Measurements from ENCODE around the gene ADSS2.
A peak's percentile ranks its signal among the peaks of the same experiment; 100 is the strongest.

The ADSS2 gene

DNA sequence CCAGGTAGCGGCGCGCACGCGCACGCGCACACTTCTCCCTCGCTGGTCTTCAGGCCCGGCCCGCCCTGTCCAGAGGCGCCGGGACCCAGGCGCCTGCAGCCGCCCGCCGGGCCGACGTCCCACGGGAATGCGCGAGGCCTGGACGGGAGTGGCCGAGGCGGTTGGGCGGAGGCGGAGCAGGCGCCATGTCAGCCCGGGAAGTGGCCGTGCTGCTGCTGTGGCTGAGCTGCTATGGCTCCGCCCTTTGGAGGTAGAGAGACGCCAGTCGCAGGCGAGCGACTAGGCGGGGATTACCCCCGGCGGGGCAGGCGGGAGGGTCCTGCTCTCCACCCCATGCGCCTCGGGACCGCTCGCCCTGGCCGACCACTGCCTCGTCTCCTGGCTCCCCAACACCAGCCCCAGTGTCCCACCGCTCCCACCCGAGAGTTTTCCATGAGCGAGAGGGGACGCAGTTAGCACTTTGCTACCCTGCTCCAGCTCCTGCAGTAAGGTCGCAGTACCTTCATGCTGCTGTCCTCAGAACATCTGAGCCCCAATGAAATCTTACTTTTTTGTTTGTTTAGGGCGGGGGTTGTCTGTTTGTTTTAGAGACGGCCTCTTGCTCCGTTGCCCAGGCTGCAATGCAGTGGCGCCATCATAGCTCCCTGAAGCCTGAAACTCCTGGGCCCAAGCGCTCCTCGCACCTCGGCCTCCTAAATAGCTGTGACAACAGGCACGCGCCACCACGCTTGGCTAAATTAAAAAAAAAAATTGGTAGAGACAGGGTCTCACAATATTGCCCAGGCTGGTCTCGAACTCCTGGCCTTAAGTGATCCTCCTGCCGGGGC lies 9.7 kb upstream of the ADSS2 start, which contains the start of gene CATSPERE:
TSS of gene CATSPERE (plus strand) at position 29 of the 827 bp plus-strand sequence. CDS start at position 186, 157 bp downstream.
- TF ChIP-seq, protein P1, sequence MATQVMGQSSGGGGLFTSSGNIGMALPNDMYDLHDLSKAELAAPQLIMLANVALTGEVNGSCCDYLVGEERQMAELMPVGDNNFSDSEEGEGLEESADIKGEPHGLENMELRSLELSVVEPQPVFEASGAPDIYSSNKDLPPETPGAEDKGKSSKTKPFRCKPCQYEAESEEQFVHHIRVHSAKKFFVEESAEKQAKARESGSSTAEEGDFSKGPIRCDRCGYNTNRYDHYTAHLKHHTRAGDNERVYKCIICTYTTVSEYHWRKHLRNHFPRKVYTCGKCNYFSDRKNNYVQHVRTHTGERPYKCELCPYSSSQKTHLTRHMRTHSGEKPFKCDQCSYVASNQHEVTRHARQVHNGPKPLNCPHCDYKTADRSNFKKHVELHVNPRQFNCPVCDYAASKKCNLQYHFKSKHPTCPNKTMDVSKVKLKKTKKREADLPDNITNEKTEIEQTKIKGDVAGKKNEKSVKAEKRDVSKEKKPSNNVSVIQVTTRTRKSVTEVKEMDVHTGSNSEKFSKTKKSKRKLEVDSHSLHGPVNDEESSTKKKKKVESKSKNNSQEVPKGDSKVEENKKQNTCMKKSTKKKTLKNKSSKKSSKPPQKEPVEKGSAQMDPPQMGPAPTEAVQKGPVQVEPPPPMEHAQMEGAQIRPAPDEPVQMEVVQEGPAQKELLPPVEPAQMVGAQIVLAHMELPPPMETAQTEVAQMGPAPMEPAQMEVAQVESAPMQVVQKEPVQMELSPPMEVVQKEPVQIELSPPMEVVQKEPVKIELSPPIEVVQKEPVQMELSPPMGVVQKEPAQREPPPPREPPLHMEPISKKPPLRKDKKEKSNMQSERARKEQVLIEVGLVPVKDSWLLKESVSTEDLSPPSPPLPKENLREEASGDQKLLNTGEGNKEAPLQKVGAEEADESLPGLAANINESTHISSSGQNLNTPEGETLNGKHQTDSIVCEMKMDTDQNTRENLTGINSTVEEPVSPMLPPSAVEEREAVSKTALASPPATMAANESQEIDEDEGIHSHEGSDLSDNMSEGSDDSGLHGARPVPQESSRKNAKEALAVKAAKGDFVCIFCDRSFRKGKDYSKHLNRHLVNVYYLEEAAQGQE (IDR thresholded peaks at IDR 0.05; ENCODE audit: insufficient replicate concordance, low read depth), result peak; percentile 39
- TF ChIP-seq GABPA (IDR thresholded peaks at IDR 0.05; ENCODE audit: low read depth) (no peak), POLR2AphosphoS5 (IDR thresholded peaks at IDR 0.05; ENCODE audit: low read depth) (peak; percentile 93), SPI1 (IDR thresholded peaks at IDR 0.05; ENCODE audit: borderline replicate concordance, low read depth) (no peak; the same call in 1 of the 2 replicates)
- TF ChIP-seq, protein P2, sequence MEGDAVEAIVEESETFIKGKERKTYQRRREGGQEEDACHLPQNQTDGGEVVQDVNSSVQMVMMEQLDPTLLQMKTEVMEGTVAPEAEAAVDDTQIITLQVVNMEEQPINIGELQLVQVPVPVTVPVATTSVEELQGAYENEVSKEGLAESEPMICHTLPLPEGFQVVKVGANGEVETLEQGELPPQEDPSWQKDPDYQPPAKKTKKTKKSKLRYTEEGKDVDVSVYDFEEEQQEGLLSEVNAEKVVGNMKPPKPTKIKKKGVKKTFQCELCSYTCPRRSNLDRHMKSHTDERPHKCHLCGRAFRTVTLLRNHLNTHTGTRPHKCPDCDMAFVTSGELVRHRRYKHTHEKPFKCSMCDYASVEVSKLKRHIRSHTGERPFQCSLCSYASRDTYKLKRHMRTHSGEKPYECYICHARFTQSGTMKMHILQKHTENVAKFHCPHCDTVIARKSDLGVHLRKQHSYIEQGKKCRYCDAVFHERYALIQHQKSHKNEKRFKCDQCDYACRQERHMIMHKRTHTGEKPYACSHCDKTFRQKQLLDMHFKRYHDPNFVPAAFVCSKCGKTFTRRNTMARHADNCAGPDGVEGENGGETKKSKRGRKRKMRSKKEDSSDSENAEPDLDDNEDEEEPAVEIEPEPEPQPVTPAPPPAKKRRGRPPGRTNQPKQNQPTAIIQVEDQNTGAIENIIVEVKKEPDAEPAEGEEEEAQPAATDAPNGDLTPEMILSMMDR (IDR thresholded peaks at IDR 0.05; ENCODE audit: insufficient read depth, low read length), result no peak
- H3K27me3 ChIP-seq (ENCODE audit: insufficient read depth, poor library complexity, severe bottlenecking), result no peaks in the 10 kb centered on the region
- peak within 1 kb of the TSS; percentile 45 for H3K4me3 ChIP-seq (replicated peaks; ENCODE audit: insufficient read depth, low read length)
- DNase-seq (ENCODE audit: low read depth in 1 of 2, low spot score in 1 of 2), result peak; percentile 73 to 78
- H3K27ac ChIP-seq (replicated peaks), result peak within 1 kb of the TSS; percentile 50

DNA sequence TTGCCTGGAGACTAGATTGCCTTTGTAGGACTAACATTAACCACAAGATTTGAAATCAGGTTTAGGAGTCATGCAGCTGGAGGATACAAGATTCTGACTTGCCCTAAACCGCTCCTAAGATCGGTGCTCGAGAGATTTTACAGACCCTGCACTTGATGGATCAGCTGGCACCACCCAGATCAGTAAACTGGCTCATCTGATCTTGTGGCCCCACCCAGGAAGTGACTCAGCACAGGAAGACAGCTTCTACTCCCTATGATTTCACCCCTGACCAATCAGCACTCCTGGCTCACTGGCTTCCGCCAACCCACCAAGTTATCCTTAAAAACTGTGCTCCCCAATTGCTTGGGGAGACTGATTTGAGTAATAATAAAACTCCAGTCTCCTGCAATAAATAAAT lies 8.5 kb upstream of the ADSS2 start:
- no peak for TF ChIP-seq GABPA (IDR thresholded peaks at IDR 0.05; ENCODE audit: low read depth)
- TF ChIP-seq, protein P2 (IDR thresholded peaks at IDR 0.05; ENCODE audit: insufficient read depth, low read length), result no peak
- TF ChIP-seq POLR2AphosphoS5 (IDR thresholded peaks at IDR 0.05; ENCODE audit: low read depth), result no peak
- no peak for TF ChIP-seq SPI1 (IDR thresholded peaks at IDR 0.05; ENCODE audit: borderline replicate concordance, low read depth)
- TF ChIP-seq, protein P1 (IDR thresholded peaks at IDR 0.05; ENCODE audit: insufficient replicate concordance, low read depth), result no peak
- H3K27me3 ChIP-seq (ENCODE audit: insufficient read depth, poor library complexity, severe bottlenecking), result no peaks in the 10 kb centered on the region
- no peak overlapping the region for H3K4me3 ChIP-seq (replicated peaks; ENCODE audit: insufficient read depth, low read length)
- H3K27ac ChIP-seq (replicated peaks), result no peak overlapping the region
- DNase-seq (ENCODE audit: low read depth in 1 of 2, low spot score in 1 of 2), result peak in 1 of 2 experiments; percentile 46

DNA sequence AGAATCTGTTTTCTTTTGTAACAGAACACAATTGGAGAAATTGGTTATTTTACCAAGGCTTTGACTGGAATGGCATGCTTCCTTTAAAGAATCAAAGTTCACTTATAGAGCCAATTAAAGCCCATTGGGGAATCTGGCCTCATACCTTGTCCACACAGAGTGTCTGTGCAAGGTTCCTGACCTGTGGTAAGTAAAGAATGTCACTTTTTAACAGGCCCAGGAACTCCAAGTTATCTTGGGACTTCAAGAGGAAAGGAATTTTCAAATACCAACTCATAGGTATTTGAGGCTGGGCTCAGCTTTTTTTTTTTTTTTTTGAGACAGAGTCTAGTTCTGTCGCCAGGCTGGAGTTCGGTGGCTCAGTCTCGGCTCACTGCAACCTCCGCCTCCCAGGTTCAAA lies 7.1 kb upstream of the ADSS2 start:
- no peak for DNase-seq (ENCODE audit: low read depth in 1 of 2, low spot score in 1 of 2)
- H3K4me3 ChIP-seq (replicated peaks; ENCODE audit: insufficient read depth, low read length), result no peak overlapping the region
- TF ChIP-seq GABPA (IDR thresholded peaks at IDR 0.05; ENCODE audit: low read depth) (no peak), POLR2AphosphoS5 (IDR thresholded peaks at IDR 0.05; ENCODE audit: low read depth) (no peak), SPI1 (IDR thresholded peaks at IDR 0.05; ENCODE audit: borderline replicate concordance, low read depth) (no peak)
- TF ChIP-seq, protein P2 (IDR thresholded peaks at IDR 0.05; ENCODE audit: insufficient read depth, low read length), result no peak
- TF ChIP-seq, protein P1 (IDR thresholded peaks at IDR 0.05; ENCODE audit: insufficient replicate concordance, low read depth), result no peak
- no peaks in the 10 kb centered on the region for H3K27me3 ChIP-seq (ENCODE audit: insufficient read depth, poor library complexity, severe bottlenecking)
- no peak overlapping the region for H3K27ac ChIP-seq (replicated peaks)
